ENCODE measurements around the gene SNX33.
"Not testable (repeated sequence)": the region's sequence is repeated elsewhere in the genome, so short reads cannot be mapped to it uniquely, and the experiment has no call there.

The SNX33 gene

GRCh38 chr15:75683646-75684312, 36.1 kb downstream of the SNX33 start:
- DNase-seq (ENCODE audit: low read depth, low spot score): peak; percentile 86

- no peak for DNase-seq (ENCODE audit: low read depth, low spot score)
Measured at GRCh38 chr15:75684648-75685047, 36.9 kb downstream of the SNX33 start.

GRCh38 chr15:75685195-75685594, 37.5 kb downstream of the SNX33 start:
- DNase-seq (ENCODE audit: low read depth, low spot score): no peak

GRCh38 chr15:75686212-75686642, 38.5 kb downstream of the SNX33 start:
- DNase-seq (ENCODE audit: low read depth, low spot score): peak; percentile 77

GRCh38 chr15:75687486-75688277, 40.0 kb downstream of the SNX33 start:
- no peak for DNase-seq (ENCODE audit: low read depth, low spot score)

GRCh38 chr15:75688278-75688557, 40.5 kb downstream of the SNX33 start:
- DNase-seq (ENCODE audit: low read depth, low spot score): no peak

GRCh38 chr15:75688831-75689230, 41.1 kb downstream of the SNX33 start:
- no peak for DNase-seq (ENCODE audit: low read depth, low spot score)

GRCh38 chr15:75689429-75689828, 41.7 kb downstream of the SNX33 start:
- DNase-seq (ENCODE audit: low read depth, low spot score): not testable (repeated sequence)

- DNase-seq (ENCODE audit: low read depth, low spot score): not testable (repeated sequence)
Measured at GRCh38 chr15:75692311-75692710, 44.6 kb downstream of the SNX33 start.

- DNase-seq (ENCODE audit: low read depth, low spot score): not testable (repeated sequence)
Measured at GRCh38 chr15:75693028-75693427, 45.3 kb downstream of the SNX33 start.

- peak; percentile 67 for DNase-seq (ENCODE audit: low read depth, low spot score)
Measured at GRCh38 chr15:75693501-75694240, 46.0 kb downstream of the SNX33 start.

- peak; percentile 98 for DNase-seq (ENCODE audit: low read depth, low spot score)
Measured at GRCh38 chr15:75694241-75695182, 46.8 kb downstream of the SNX33 start.

- DNase-seq (ENCODE audit: low read depth, low spot score): no peak
Measured at GRCh38 chr15:75695220-75695619, 47.5 kb downstream of the SNX33 start.

- no peak for DNase-seq (ENCODE audit: low read depth, low spot score)
Measured at GRCh38 chr15:75695634-75696310, 48.1 kb downstream of the SNX33 start.

GRCh38 chr15:75696311-75696720, 48.6 kb downstream of the SNX33 start:
- DNase-seq (ENCODE audit: low read depth, low spot score): no peak

GRCh38 chr15:75696854-75697259, 49.1 kb downstream of the SNX33 start:
- DNase-seq (ENCODE audit: low read depth, low spot score): no peak

GRCh38 chr15:75697523-75697922, 49.8 kb downstream of the SNX33 start:
- DNase-seq (ENCODE audit: low read depth, low spot score): peak; percentile 36

GRCh38 chr15:75697974-75698747, 50.4 kb downstream of the SNX33 start:
- DNase-seq (ENCODE audit: low read depth, low spot score): peak; percentile 48

GRCh38 chr15:75699517-75699916, 51.8 kb downstream of the SNX33 start:
- not testable (repeated sequence) for DNase-seq (ENCODE audit: low read depth, low spot score)

Data from astrocyte of the hippocampus (primary cell).